HEK293T (cell line): ENCODE measurements around the gene ABI3BP.
"Not testable (repeated sequence)": the region's sequence is repeated elsewhere in the genome, so short reads cannot be mapped to it uniquely, and the experiment has no call there.

Experiments used
- CTCF ChIA-PET: fragments of 350-600 bp; formaldehyde crosslinking; extraction: SDS; loops from one replicate; lab custom pipeline; 2021; ENCODE audit warnings: antibody characterized with exemption, inconsistent platforms; lab: Yijun Ruan, JAX
- POLR2A ChIA-PET: fragments of 350-600 bp; formaldehyde crosslinking; extraction: SDS; loops from one replicate; lab custom pipeline; 2020; ENCODE audit warnings: antibody characterized with exemption, inconsistent platforms; lab: Yijun Ruan, JAX
- DNase-seq: peaks from one replicate; pipeline ENCODE4 v3.0.0; 2012; ENCODE audit warnings: mixed read lengths; ENCODE audit errors: extremely low spot score
- ARNT ChIP-seq: fragments of 450-650 bp; IDR thresholded peaks from 2 replicates; pipeline ENCODE4 v1.6.1; 2017; ENCODE audit warnings: mild to moderate bottlenecking
- BHLHE40 ChIP-seq: fragments of 450-650 bp; IDR thresholded peaks from 2 replicates; pipeline ENCODE4 v1.6.1; 2016; ENCODE audit warnings: mild to moderate bottlenecking, moderate library complexity, borderline replicate concordance
- CTBP1 ChIP-seq: fragments of 450-650 bp; IDR thresholded peaks from 2 replicates; pipeline ENCODE4 v1.6.1; 2016; ENCODE audit warnings: borderline replicate concordance
- ELF4 ChIP-seq: fragments of 450-650 bp; IDR thresholded peaks from 2 replicates; pipeline ENCODE4 v1.6.1; 2017; ENCODE audit warnings: antibody characterized with exemption
- FOXA1 ChIP-seq: fragments of 450-650 bp; IDR thresholded peaks from 2 replicates; pipeline ENCODE4 v1.6.1; 2016; ENCODE audit warnings: mild to moderate bottlenecking
- FOXK2 ChIP-seq: fragments of 450-650 bp; IDR thresholded peaks from 2 replicates; pipeline ENCODE4 v1.6.1; 2016; ENCODE audit warnings: mild to moderate bottlenecking
- FOXM1 ChIP-seq: fragments of 450-650 bp; IDR thresholded peaks from 2 replicates; pipeline ENCODE4 v1.6.1; 2017; ENCODE audit warnings: mild to moderate bottlenecking, borderline replicate concordance
- HDGF ChIP-seq: fragments of 450-650 bp; IDR thresholded peaks from 2 replicates; pipeline ENCODE4 v1.6.1; 2017; ENCODE audit warnings: antibody characterized with exemption, borderline replicate concordance
- L3MBTL2 ChIP-seq: fragments of 450-650 bp; conservative IDR thresholded peaks from 2 replicates; pipeline ENCODE4 v1.6.1; 2016; ENCODE audit warnings: mild to moderate bottlenecking
- LEF1 ChIP-seq: fragments of 450-650 bp; IDR thresholded peaks from 2 replicates; pipeline ENCODE4 v1.6.1; 2017; ENCODE audit warnings: mild to moderate bottlenecking, borderline replicate concordance
- NFRKB ChIP-seq: fragments of 450-650 bp; IDR thresholded peaks from 2 replicates; pipeline ENCODE4 v1.6.1; 2016; ENCODE audit warnings: mild to moderate bottlenecking, moderate library complexity
- PKNOX1 ChIP-seq: fragments of 450-650 bp; IDR thresholded peaks from 2 replicates; pipeline ENCODE4 v1.6.1; 2016
- SP1 ChIP-seq: fragments of 450-650 bp; IDR thresholded peaks from 2 replicates; pipeline ENCODE4 v1.6.1; 2017
- SUZ12 ChIP-seq: fragments of 450-650 bp; IDR thresholded peaks from 2 replicates; pipeline ENCODE4 v1.6.1; 2016; ENCODE audit warnings: mild to moderate bottlenecking
- TARDBP ChIP-seq: fragments of 450-650 bp; IDR thresholded peaks from 2 replicates; pipeline ENCODE4 v1.6.1; 2016
- ZNF384 ChIP-seq: fragments of 450-650 bp; IDR thresholded peaks from 2 replicates; pipeline ENCODE4 v1.6.1; 2016

Gene ABI3BP

DNA sequence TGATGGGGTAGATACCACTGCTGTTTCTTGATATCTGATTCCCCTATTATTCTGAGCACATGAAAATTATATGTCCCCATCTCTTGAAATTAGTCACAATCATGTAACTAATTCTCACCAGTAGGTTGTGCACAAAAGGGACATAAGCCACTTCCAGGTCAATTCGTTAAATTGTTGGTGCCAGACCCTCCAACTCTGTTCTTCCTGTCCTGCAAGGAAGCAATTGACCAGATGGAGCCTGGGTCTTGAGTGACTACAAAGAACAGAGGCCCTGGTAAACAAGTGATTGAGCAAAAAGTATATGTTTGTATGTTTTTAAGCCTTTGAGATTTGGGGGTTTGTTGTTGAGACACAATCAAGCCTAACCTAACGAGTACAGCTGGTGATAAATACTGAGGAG is 36.9 kb downstream of the ABI3BP start:
- ChIA-PET CTCF (no interaction called here), POLR2A (no interaction called here)
- no peak for DNase-seq
- no peak for TF ChIP-seq TARDBP
- TF ChIP-seq PKNOX1 = no peak
- TF ChIP-seq ELF4 = no peak
- TF ChIP-seq ARNT = no peak
- TF ChIP-seq FOXK2 = no peak

DNA sequence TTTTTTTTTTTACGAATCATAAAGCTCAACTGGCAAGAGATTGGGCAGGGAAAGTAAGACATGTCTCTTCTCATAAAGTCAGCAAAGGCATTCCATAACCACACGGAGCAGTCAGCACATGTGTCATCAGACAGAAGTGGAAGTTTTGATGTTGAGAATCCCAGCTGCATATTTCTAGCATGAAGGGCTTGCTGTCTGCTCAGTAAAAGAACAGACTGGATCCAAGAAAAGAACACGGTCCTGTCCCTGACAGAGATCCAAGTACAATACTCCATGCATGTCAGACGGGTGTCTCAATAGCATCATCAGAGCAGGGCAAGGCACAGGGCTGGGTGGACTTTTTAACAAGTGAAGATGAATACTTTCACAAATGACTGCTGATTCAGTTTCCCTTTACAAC is 38.2 kb downstream of the ABI3BP start:
- ChIA-PET POLR2A (no interaction called here), CTCF (no interaction called here)
- no peak for DNase-seq
- TF ChIP-seq NFRKB (no peak), BHLHE40 (no peak), SP1 (no peak), TARDBP (no peak), PKNOX1 (no peak), LEF1 (no peak), HDGF (no peak), CTBP1 (no peak), FOXA1 (no peak), ZNF384 (no peak), ELF4 (no peak), SUZ12 (no peak), ARNT (no peak), L3MBTL2 (no peak)

DNA sequence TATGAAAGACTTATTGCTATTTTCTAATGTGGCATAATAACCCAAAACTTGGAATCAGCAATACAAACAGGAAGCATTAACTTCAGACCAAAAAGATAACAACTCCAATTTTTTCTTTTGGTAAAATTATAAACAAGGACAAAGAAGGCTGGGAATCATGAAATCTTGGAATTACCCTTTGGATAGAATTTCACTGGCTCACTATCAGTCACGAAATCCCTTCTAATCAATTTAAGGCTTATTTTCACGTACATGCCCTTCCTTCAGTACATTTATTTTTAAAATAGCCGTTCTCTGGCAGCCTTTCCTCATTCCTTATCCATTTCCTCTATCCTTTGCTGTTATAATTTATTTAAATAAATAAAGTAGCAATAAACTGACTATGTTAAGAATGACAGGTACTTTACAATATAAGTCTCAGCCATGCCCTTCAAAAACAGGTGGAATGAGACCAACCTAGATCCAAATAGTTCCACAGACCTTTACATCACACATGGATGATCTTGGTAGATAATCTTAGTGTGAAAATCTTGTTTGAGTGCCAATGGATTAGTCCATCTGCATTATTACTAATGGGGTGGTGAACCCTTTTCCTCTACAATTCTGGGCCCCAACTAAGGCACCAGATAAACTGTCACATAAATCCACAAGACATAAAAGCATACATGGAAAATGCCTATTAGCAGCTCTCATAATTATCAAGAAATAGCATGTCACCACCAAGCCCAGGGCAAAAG is 38.9 kb downstream of the ABI3BP start:
- ChIA-PET POLR2A (no interaction called here), CTCF (no interaction called here)

DNA sequence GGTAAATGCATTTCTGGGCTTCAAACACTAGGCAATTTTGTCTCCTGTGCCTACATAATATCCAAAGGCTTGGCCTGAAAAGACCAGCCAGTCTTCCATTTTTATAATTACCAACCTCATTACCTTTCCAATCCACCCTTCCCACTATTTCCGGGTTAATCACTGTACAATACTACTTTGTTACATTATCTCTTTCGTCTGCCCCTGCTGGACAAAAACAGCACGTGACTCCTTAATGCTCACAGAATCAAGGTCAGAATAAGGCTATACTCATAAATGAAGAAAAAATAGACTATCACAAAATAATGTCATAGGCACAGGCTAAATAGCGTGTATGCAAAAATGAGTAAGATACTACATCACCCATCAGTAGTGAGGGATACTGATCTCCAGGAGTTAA is 40.1 kb downstream of the ABI3BP start:
- no peak for TF ChIP-seq PKNOX1
- TF ChIP-seq ZNF384 = no peak
- TF ChIP-seq CTBP1 = no peak
- no peak for TF ChIP-seq HDGF
- no peak for TF ChIP-seq BHLHE40
- TF ChIP-seq FOXM1 = no peak
- TF ChIP-seq SUZ12 = no peak
- TF ChIP-seq TARDBP = no peak
- TF ChIP-seq FOXK2 = no peak
- no peak for TF ChIP-seq NFRKB
- TF ChIP-seq ELF4 = no peak
- no peak for TF ChIP-seq L3MBTL2
- TF ChIP-seq SP1 = no peak
- TF ChIP-seq ARNT = no peak
- TF ChIP-seq LEF1 = no peak
- no peak for TF ChIP-seq FOXA1
- DNase-seq = no peak
- CTCF ChIA-PET = no interaction called here
- POLR2A ChIA-PET = no interaction called here

More for the DNA sequence above, 38.9 kb downstream of the ABI3BP start:
- no peak for DNase-seq
- TF ChIP-seq FOXA1 (no peak), ZNF384 (no peak), SP1 (no peak), TARDBP (no peak), HDGF (no peak), LEF1 (no peak), ARNT (no peak)

- ChIA-PET CTCF (no interaction called here), POLR2A (no interaction called here)
- DNase-seq = no peak
- TF ChIP-seq ELF4 (no peak), HDGF (no peak), TARDBP (no peak), PKNOX1 (no peak), FOXA1 (no peak)
These were observed 46.1 kb downstream of the ABI3BP start for GRCh38 chr3:100947119-100947518.

DNA sequence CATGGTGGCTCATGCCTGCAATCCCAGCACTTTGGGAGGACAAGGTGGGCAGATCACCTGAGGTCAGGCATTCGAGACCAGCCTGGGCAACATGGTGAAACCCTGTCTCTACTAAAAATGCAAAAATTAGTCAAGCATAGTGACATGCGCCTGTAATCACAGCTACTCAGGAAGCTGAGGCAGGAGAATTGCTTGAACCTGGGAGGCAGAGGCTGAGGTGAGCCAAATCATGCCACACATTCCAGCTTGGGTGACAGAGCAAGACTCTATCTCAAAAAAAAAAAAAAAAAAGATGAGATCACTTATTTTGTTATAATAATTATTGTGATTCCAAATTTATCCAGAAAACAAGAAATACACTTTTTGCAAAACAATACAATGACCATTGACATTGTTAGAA is 47.1 kb downstream of the ABI3BP start:
- POLR2A ChIA-PET, CTCF ChIA-PET, DNase-seq: not testable (repeated sequence)

DNA sequence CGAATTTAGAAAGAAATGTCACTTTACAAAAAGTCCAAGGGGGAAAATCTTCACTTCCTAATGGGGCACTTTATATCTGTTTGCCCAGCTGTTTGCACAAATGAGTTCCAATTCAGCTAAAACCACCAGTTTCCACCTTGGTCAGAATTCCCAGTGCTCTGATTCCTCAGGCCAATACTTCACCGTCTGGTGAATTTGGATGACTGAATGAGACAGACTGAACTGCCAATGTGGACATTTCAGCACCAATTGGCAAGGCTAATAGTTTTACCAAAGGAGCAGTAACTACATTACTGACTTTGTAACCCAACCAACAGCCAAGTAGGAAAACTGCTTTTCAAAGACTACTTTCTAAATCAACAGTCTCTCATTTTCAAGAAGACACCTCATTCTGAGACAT is 51.8 kb downstream of the ABI3BP start:
- no peak for TF ChIP-seq PKNOX1
- no peak for TF ChIP-seq FOXK2
- no peak for TF ChIP-seq LEF1
- CTCF ChIA-PET = no interaction called here
- POLR2A ChIA-PET = no interaction called here
- DNase-seq = no peak
